GM12878 (cell line): Measurements from ENCODE around the gene KIF18A. TPM values are rescaled to one million over a fixed set of nuclear protein-coding genes. Genes with fewer than 3 reads are reported as not detected.

ENCODE experiments used
- ATAC-seq: fragments of 200-7000 bp; cut with Tn5 transposase; 3 replicates; pipeline ENCODE4 v1.9.1; 2020; ENCODE audit warnings: mild to moderate bottlenecking, moderate library complexity
- BruUV-seq: library from RNA; stranded (reverse); fragments of 400-500 nt; replicated peaks from 2 replicates; lab custom pipeline; 2021; lab: Mats Ljungman, UMichigan
- CTCF ChIA-PET: fragments of 300-600 bp; sonication (Branson Sonifier 250); formaldehyde crosslinking; extraction: SDS; loops from one replicate; lab custom pipeline; 2021; ENCODE audit warnings: inconsistent platforms; lab: Yijun Ruan, JAX
- POLR2A ChIA-PET: fragments of 350-600 bp; formaldehyde crosslinking; extraction: SDS; loops from one replicate; lab custom pipeline; 2021; ENCODE audit warnings: inconsistent platforms; lab: Charles Lee
- RAD21 ChIA-PET: fragments of 300-600 bp; sonication (Branson Sonifier 250); formaldehyde crosslinking; loops from one replicate; lab custom pipeline; 2023; ENCODE audit warnings: antibody characterized with exemption; ENCODE audit not compliant: unreplicated experiment; lab: Charles Lee
- SMC1A ChIA-PET: fragments of 300-600 bp; sonication (Branson Sonifier 250); formaldehyde crosslinking; loops from one replicate; lab custom pipeline; 2023; ENCODE audit not compliant: unreplicated experiment, uncharacterized antibody; lab: Charles Lee
- DNase-seq: peaks from one replicate; pipeline ENCODE4 v3.0.0-alpha.2; 2011; ENCODE audit warnings: low read depth, low spot score
- FAIRE-seq: peaks from 3 replicates; lab custom pipeline; 2011; peaks lifted over from hg19 to GRCh38; lab: Jason Lieb, UNC
- H2AFZ ChIP-seq: 2 replicates; pipeline ENCODE4 v1.6.0; 2011; ENCODE audit warnings: low read depth, low read length, control low read depth; ENCODE audit not compliant: control insufficient read depth
- H3K27ac ChIP-seq: 2 replicates; pipeline ENCODE4 v1.5.1; 2011; ENCODE audit warnings: control low read depth; ENCODE audit not compliant: control insufficient read depth, insufficient read depth
- H3K27me3 ChIP-seq, 2 experiments: replicated peaks in 1 of 2; 2 replicates each; pipeline versions ENCODE4 v1.6.0 to v1.6.1; 2011; ENCODE audit warnings: low read length in 1 of 2; ENCODE audit not compliant: control insufficient read depth in 2 of 2, insufficient read depth in 2 of 2
- H3K36me3 ChIP-seq, 2 experiments: 2 replicates each; pipeline ENCODE4 v1.5.1; 2011; ENCODE audit warnings: low read length in 1 of 2; ENCODE audit not compliant: control insufficient read depth in 2 of 2, insufficient read depth in 2 of 2
- H3K4me1 ChIP-seq: 2 replicates; pipeline ENCODE4 v1.6.1; 2011; ENCODE audit warnings: mild to moderate bottlenecking, low read length, moderate library complexity, mixed read lengths; ENCODE audit not compliant: control insufficient read depth, insufficient read depth
- H3K4me2 ChIP-seq: 2 replicates; pipeline ENCODE4 v1.6.0; 2011; ENCODE audit warnings: control low read depth; ENCODE audit not compliant: control insufficient read depth, insufficient read depth
- H3K4me3 ChIP-seq: fragments of 200-600 bp; sonication (generic); 2 replicates; pipeline ENCODE4 v1.5.1; 2016
- H3K79me2 ChIP-seq: 2 replicates; pipeline ENCODE4 v1.6.0; 2011; ENCODE audit warnings: low read length; ENCODE audit not compliant: control insufficient read depth, insufficient read depth
- H3K9ac ChIP-seq: 2 replicates; pipeline ENCODE4 v1.8.0; 2011; ENCODE audit warnings: low read length, control low read depth, mixed read lengths; ENCODE audit not compliant: control insufficient read depth, insufficient read depth
- H3K9me3 ChIP-seq: replicated peaks from 3 replicates; pipeline ENCODE4 v1.5.1; 2011; ENCODE audit warnings: mild to moderate bottlenecking, low read length; ENCODE audit not compliant: control insufficient read depth, insufficient read depth
- H4K20me1 ChIP-seq: 2 replicates; pipeline ENCODE4 v1.6.0; 2011; ENCODE audit not compliant: control insufficient read depth, insufficient read depth
- ASH2L ChIP-seq: fragments of 300-600, 200-600 bp; sonication (generic); IDR thresholded peaks from 2 replicates; pipeline ENCODE4 v1.6.1; 2017; ENCODE audit warnings: low read depth, mild to moderate bottlenecking, borderline replicate concordance
- ATF3 ChIP-seq: IDR thresholded peaks from 2 replicates; pipeline ENCODE4 v1.6.1; 2011; ENCODE audit warnings: low read depth, mild to moderate bottlenecking, low read length, moderate library complexity, borderline replicate concordance; ENCODE audit errors: extremely low read depth
- BHLHE40 ChIP-seq, 2 experiments: fragments of 450-650 bp in 1 of 2; IDR thresholded peaks; 2 replicates each; pipeline ENCODE4 v1.6.1; 2011 to 2017; ENCODE audit warnings: low read depth in 2 of 2, borderline replicate concordance in 1 of 2, improper control_type of control experiment in 1 of 2, low read length in 1 of 2, mild to moderate bottlenecking in 1 of 2
- CBX3 ChIP-seq: fragments of 200-600 bp; sonication (generic); IDR thresholded peaks from 2 replicates; pipeline ENCODE4 v1.6.1; 2016; ENCODE audit warnings: low read depth, borderline replicate concordance
- CBX5 ChIP-seq: sonication (generic); IDR thresholded peaks from 2 replicates; pipeline ENCODE4 v1.6.1; 2016; ENCODE audit warnings: low read depth, moderate library complexity, mild to moderate bottlenecking, inconsistent platforms
- CREM ChIP-seq: IDR thresholded peaks from 2 replicates; pipeline ENCODE4 v1.6.1; 2014; ENCODE audit warnings: antibody characterized with exemption, low read depth
- DPF2 ChIP-seq: fragments of 450-650 bp; IDR thresholded peaks from 2 replicates; pipeline ENCODE4 v1.6.1; 2017; ENCODE audit warnings: mild to moderate bottlenecking
- FOXK2 ChIP-seq: fragments of 450-650 bp; IDR thresholded peaks from 2 replicates; pipeline ENCODE4 v1.6.1; 2017; ENCODE audit warnings: mild to moderate bottlenecking, moderate library complexity
- HSF1 ChIP-seq: fragments of 150-350 bp; IDR thresholded peaks from 2 replicates; pipeline ENCODE4 v1.6.1; 2014; ENCODE audit warnings: mild to moderate bottlenecking, low read depth, low read length
- KDM1A ChIP-seq: fragments of 200-600 bp; sonication (generic); IDR thresholded peaks from 2 replicates; pipeline ENCODE4 v1.6.1; 2016; ENCODE audit warnings: borderline replicate concordance
- NFXL1 ChIP-seq: fragments of 450-650 bp; IDR thresholded peaks from 2 replicates; pipeline ENCODE4 v1.6.1; 2017; ENCODE audit warnings: antibody characterized with exemption, mild to moderate bottlenecking, borderline replicate concordance
- NKRF ChIP-seq: fragments of 450-650 bp; conservative IDR thresholded peaks from 2 replicates; pipeline ENCODE4 v1.6.1; 2017; ENCODE audit warnings: mild to moderate bottlenecking, moderate library complexity
- NR2C2 ChIP-seq: IDR thresholded peaks from 2 replicates; pipeline ENCODE4 v1.6.1; 2011; ENCODE audit warnings: borderline replicate concordance, low read depth; ENCODE audit not compliant: control insufficient read depth, insufficient read length
- PAX5 ChIP-seq: IDR thresholded peaks from 2 replicates; pipeline ENCODE4 v1.6.1; 2011; ENCODE audit warnings: low read depth, low read length, borderline replicate concordance
- PML ChIP-seq: IDR thresholded peaks from 2 replicates; pipeline ENCODE4 v1.6.1; 2012; ENCODE audit warnings: low read length, inconsistent platforms
- RAD21 ChIP-seq: IDR thresholded peaks from 2 replicates; pipeline ENCODE4 v1.6.1; 2011; ENCODE audit warnings: mild to moderate bottlenecking, low read depth, low read length, moderate library complexity; ENCODE audit not compliant: insufficient read depth
- SIX5 ChIP-seq: IDR thresholded peaks from 2 replicates; pipeline ENCODE4 v1.6.1; 2011; ENCODE audit warnings: mild to moderate bottlenecking, low read depth, low read length, moderate library complexity; ENCODE audit not compliant: severe bottlenecking
- SKIL ChIP-seq: fragments of 450-650 bp; IDR thresholded peaks from 2 replicates; pipeline ENCODE4 v1.6.1; 2017; ENCODE audit warnings: mild to moderate bottlenecking, low read depth, inconsistent platforms; ENCODE audit not compliant: poor library complexity, severe bottlenecking
- WGBS: methylation state at CpG from one replicate; pipeline ENCODE4 v1.1.6; 2016; ENCODE audit warnings: low lambda C conversion rate; ENCODE audit not compliant: insufficient replicate concordance, insufficient coverage; ENCODE audit errors: missing lambda C conversion rate; 5-methylcytosine and 5-hydroxymethylcytosine counted together
- in situ Hi-C: fragments of 300-500 bp; cut with MboI; formaldehyde crosslinking; loops from 9 replicates; pipeline ENCODE4 v1.14.3; 2018; ENCODE audit warnings: mixed read lengths
- intact Hi-C: fragments of 100-400 bp; cut with micrococcal nuclease; formaldehyde crosslinking; loops from one replicate; pipeline ENCODE4 v1.14.2; 2022; ENCODE audit not compliant: unreplicated experiment
- polyA plus RNA-seq, 11 experiments: library from polyadenylated mRNA; depleted of rRNA in 4 of 11; unstranded in 6 of 11; stranded (reverse) in 5 of 11; fragments of >200 nt; fragmentation: Nextera tagmentation in 4 of 11; fragmentation: Illumina TruSeq in 1 of 11; extraction: Ambion mirVana in 4 of 11; extraction: Trizol in 1 of 11; gene quantifications; 1 replicate in 1 of 11; 2 replicates in 10 of 11; pipeline versions ENCODE4 v1.2.1 to v1.2.3, GENCODE V29; 2011 to 2016; ENCODE audit warnings: inconsistent platforms in 2 of 11, missing spikeins in 2 of 11, low read depth in 1 of 11
- total RNA-seq, 4 experiments: library from RNA; depleted of rRNA in 3 of 4; stranded (reverse); fragments of >200 nt in 3 of 4; fragmentation: Illumina TruSeq in 1 of 4; extraction: Trizol in 1 of 4; gene quantifications; 2 replicates each; pipeline versions ENCODE4 v1.2.1 to v1.2.3, GENCODE V29; 2013 to 2021

The KIF18A gene
- total and polyA plus RNA-seq, 10 of the 15 experiments (the other 5 are each of a cell fraction or from before 2014, with no cell fraction given): 11.2 to 31.5 (median 20.4) TPM

GRCh38 chr11:27996066-27996465 is 111.9 kb downstream of the KIF18A start:
- DNase-seq: no peak
- Histone ChIP-seq H3K4me3 (no peak overlapping the region), H2AFZ (no peak overlapping the region), H3K27me3 (no peaks in the 10 kb centered on the region), H3K36me3 (no peaks in the 10 kb centered on the region), H3K4me1 (no peaks in the 10 kb centered on the region), H3K4me2 (no peak overlapping the region), H3K9me3 (no peaks in the 10 kb centered on the region; the same call in 2 of the 3 replicates), H3K79me2 (no peaks in the 10 kb centered on the region), H3K9ac (no peak overlapping the region), H4K20me1 (no peaks in the 10 kb centered on the region), H3K27ac (no peak overlapping the region)
- ChIA-PET POLR2A (no interaction called here), SMC1A (no interaction called here), RAD21 (no interaction called here), CTCF (no interaction called here)
- in situ Hi-C loops (no loop called here), intact Hi-C loops (no loop called here)
- ATAC-seq: no peak
- no peak for FAIRE-seq
- BruUV-seq: no TSS peak
- WGBS: 87% methylated on average over 2 of the region's 2 CpGs
- no peak for TF ChIP-seq FOXK2
- TF ChIP-seq KDM1A: no peak
- no peak for TF ChIP-seq PML
- no peak for TF ChIP-seq NKRF
- no peak for TF ChIP-seq CBX5
- no peak for TF ChIP-seq ASH2L
- no peak for TF ChIP-seq SIX5
- TF ChIP-seq CBX3: no peak
- no peak for TF ChIP-seq PAX5
- TF ChIP-seq NFXL1: no peak
- TF ChIP-seq RAD21: no peak
- TF ChIP-seq ATF3: no peak
- no peak for TF ChIP-seq NR2C2
- no peak for TF ChIP-seq BHLHE40 (IDR thresholded peaks at IDR 0.05; ENCODE audit: borderline replicate concordance in 1 of 2, low read depth in 2 of 2, low read length in 1 of 2)
- no peak for TF ChIP-seq CREM
- TF ChIP-seq HSF1: no peak
- no peak for TF ChIP-seq SKIL
- no peak for TF ChIP-seq DPF2
